NK-92 (cell line): ENCODE data around the gene OLA1.

Experiments used
- DNase-seq: peaks from one replicate; lab custom pipeline; 2025; ENCODE audit not compliant: unreplicated experiment; lab: John Stamatoyannopoulos, UW

Gene OLA1

GRCh38 chr2:174071321-174071720 lies 177.0 kb downstream of the OLA1 start:
- no peak for DNase-seq

GRCh38 chr2:174070281-174070680 lies 178.1 kb downstream of the OLA1 start:
- no peak for DNase-seq

DNA sequence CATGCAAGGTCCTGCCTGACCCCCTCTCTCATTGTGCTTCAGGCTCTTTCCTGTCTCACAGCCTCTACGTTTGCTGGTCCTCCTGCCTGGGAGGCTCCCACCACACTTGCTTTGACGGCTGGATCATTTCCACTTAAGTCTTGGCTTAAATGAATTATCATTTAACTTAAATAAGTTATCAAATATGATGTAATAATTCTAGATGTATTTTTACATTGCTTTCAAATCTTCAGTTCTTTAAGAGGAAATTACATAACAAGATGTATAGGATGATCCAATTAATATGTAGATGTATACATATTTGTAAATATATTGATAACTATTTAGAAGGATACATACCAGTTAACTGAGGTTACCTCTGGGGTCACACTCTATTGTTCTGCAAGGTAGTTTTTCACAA lies 180.5 kb downstream of the OLA1 start:
- DNase-seq: no peak

- DNase-seq: no peak
Measured at GRCh38 chr2:174066871-174067270, 181.5 kb downstream of the OLA1 start.

- DNase-seq: no peak
Measured at GRCh38 chr2:174063492-174064092, 184.7 kb downstream of the OLA1 start.

- DNase-seq: no peak
Measured at GRCh38 chr2:174062934-174063333, 185.4 kb downstream of the OLA1 start.

- no peak for DNase-seq
Measured at GRCh38 chr2:174059884-174060244, 188.5 kb downstream of the OLA1 start.

DNA sequence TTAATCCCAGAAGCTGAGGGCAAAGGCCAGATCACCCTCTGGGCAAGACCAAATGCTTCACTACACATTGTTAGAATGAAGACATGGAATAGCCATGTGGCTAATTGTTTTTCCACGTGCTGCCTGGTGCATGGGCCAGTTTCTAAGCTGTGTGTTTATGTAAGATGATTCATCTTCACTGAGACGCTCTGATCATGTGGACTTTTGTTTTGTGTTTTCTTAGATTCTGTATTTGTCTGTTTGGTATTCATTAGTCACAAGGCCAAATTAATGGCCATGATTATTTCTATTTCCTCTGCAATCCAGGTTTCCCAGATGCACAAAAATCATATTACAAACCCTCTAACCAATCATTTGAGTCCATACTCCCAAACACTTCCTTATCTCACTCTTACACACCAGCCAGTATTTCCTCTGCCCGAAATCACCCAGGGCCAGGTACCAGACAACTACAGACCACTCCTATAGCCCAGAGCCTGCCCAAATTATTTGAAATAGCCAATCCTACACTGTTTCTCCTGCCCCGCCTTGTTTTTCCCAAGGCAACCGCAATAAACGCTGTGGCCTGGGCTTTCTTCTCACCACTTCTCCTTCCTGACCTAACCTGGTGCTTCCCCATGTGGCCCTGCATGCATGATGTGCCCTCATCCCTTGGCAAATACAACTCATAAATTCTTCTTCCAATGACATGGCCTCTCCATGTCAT lies 189.0 kb downstream of the OLA1 start:
- DNase-seq: no peak

DNA sequence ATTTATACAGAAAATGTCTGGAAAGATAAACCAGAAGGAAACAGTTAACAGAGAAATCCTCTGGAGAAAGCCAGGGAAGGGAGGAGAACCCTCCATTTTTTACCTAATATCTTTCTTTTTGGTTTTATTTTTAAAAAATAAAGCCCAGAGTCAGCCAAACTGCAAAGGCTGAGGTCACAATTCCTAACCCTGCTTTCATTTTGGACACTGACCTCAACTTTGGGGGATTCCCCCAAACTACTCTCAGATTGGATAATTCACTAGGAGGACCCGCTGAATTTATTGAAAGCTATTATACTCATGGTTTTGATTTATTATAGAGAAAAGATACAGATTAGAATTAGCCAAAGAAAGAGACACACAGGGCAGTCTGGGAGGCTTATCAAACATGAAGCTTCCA lies 189.9 kb downstream of the OLA1 start:
- DNase-seq: no peak

DNA sequence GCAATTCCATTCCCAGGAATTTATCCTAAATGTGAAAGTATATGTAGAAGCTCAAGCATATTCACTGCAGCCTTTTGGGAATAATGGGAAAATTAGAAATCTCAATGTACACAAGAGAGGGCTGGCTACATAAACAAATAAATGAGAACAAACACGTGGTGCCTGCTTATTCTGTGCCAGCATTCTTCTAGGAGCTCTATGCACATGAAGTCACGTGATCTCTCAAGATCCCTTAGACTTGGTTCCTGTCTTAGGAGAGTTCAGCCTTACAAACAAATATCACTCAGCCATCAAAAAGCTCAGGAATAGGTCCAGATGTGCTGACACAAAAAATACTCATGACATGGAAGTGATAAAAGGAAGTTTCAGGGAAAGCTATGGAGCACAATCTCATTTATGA lies 190.3 kb downstream of the OLA1 start:
- DNase-seq: no peak

- no peak for DNase-seq
Measured at GRCh38 chr2:174054926-174055325, 193.4 kb downstream of the OLA1 start.

GRCh38 chr2:174053355-174054151 lies 194.8 kb downstream of the OLA1 start:
- DNase-seq: no peak

DNA sequence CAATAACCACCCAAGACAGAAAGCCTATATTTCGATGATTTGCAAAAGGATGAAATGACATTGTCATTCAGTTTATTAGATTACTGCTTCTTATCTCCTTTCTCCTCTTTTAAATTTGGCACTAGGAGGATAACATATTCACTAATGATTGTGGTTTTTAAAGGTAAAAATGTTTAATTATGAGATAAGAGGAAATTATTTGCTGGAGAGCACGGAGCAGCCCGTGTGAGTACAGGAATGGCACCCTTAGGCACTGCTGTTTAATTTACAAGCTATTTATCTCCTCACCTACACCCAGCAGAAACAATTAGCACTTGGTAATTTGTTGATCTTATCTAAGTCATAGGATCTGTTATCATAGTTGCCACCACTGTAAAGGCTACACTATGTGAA lies 195.8 kb downstream of the OLA1 start:
- no peak for DNase-seq

- DNase-seq: no peak
Measured at GRCh38 chr2:174051741-174052583, 196.4 kb downstream of the OLA1 start.

DNA sequence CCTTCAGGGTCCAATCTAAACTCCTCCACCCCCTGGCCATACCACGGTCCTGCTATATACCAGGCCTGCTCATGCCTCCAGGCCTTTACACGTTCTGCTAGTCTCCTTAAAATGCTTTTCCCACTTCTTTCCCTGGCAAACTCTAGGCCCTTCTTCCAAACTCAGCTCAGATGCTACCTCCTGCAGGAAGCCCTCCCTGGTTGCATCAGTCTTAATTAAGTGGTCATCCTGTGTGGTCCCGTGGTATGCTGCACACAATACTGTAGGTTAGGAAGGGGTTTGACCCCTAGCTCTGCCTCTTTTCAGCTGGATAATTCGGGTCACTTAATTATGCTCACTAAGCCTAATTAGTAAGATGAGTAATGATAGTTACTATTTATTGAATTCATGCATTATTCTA lies 197.3 kb downstream of the OLA1 start:
- DNase-seq: no peak

DNA sequence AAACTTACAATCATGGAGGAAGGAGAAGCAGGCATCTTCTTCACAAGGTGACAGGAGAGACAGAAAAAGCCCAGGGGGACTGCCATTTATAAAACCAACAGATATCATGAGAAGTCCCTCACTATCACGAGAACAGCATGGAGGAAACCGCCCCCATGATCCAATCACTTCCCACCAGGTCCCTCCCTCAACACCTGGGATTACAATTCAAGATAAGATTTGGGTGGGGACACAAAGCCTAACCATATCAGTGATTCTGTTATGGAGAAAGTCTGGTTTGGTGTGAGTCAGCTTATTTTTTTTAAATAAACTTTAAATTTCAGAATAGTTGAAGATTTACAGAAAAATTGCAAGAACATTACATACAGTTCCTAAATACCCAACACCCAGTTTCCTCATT lies 198.4 kb downstream of the OLA1 start:
- no peak for DNase-seq

DNA sequence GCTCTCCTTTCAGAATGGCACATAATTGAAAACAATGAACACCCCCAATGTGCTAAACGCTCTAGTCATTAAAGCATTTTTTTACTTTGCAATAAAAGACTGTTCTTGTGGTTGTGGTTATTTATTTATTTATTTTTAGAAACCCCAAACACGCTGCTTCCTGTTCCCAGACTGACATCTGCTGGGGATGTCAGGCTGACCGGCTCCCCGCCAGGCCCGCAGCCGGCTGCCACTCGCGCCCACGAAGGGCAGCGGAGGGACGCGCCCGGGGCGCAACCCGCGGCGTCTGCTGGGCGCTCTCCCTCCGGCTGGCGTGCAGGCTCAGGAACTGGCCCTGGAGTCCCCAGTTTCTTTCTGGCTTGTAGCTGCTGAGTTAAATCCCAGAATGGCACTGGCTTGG lies 200.1 kb downstream of the OLA1 start:
- no peak for DNase-seq

GRCh38 chr2:174047746-174048145 lies 200.6 kb downstream of the OLA1 start:
- no peak for DNase-seq

DNA sequence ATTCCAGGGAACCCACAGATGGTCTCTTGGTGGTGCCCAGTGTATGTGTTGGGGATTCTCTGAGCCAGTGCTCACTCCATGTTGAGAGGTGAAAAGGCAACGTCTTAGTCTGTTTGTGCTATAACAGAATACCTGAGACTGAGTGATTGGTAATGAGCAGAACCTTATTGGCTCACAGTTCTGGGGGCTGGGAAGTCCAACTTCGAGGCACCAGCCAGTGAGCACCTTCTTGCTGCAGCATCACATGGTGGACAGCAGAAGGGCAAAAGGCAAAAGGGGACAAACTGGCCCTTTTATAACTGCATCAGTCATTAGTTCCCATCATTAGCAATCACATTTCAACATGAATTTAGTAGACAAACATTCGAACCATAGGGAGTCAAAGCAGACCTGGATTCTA lies 202.2 kb downstream of the OLA1 start:
- DNase-seq: no peak

DNA sequence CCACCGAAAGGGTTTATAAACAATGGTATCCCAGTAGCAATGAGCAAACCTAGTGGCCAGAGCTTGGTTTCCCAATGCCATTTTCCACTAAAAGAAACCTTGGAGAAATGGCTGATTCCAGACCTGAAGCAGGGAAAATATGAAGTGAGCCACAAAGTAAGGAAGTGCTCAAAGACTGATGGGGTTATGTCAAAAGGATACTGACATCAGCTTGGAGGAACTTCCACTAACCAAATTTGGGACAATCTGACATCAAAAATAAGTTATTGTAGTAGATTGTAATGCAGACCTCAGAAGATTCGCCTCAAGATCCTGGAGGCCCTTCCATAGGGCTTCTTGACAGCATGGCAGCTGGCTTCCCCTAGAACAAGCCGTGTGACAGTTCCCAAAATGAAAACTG lies 203.8 kb downstream of the OLA1 start:
- DNase-seq: no peak

GRCh38 chr2:174040417-174040701 lies 208.0 kb downstream of the OLA1 start:
- DNase-seq: no peak
